ENCODE results near the gene TMEM60. TPM values are rescaled to one million over a fixed set of nuclear protein-coding genes. Genes with fewer than 3 reads are reported as not detected.

TMEM60 gene
- total RNA-seq, 2 experiments from 2014 or later, result 1.2 to 2.4 TPM

DNA sequence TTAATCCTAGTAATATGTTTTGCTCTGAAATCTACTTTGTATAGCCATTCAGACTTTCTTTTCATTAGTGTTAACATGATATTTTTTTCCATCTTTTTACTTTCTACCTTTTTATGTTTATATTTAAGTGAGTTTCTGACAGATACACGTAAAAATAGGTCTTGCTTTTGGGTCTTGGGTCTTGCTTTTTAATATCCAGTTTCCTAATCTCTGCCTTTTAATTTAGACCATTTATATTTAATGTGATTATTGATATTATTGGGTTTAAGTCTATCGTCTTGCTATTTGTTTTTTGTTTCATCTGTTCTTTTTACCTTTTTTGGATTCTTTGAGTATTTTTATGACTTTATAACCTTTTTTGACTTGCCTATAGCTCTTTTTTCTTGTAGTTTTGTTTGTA, 8.2 kb upstream of the TMEM60 start:
- Mint-ChIP-seq H3K36me3 (ENCODE audit: low read depth) (peaks cover 43% of the 10 kb centered on the region), H3K9me3 (no peaks in the 10 kb centered on the region), H3K4me3 (no peak overlapping the region), H3K27me3 (no peaks in the 10 kb centered on the region), H3K27ac (no peak overlapping the region), H3K4me1 (ENCODE audit: low read depth) (peaks cover 68% of the 10 kb centered on the region)
- ChIA-PET POLR2A (no interaction called here), CTCF (no interaction called here)
- H3K27ac ChIP-seq (ENCODE audit: low read depth in 1 of 2, low read length in 2 of 2), result no peak overlapping the region
- H3K4me1 ChIP-seq (ENCODE audit: insufficient read depth, low read length), result peaks cover 13% of the 10 kb centered on the region
- H3K4me3 ChIP-seq (ENCODE audit: low read length), result no peak overlapping the region
- DNase-seq, result no peak
- H3K36me3 ChIP-seq (ENCODE audit: insufficient read depth, low read length), result no peaks in the 10 kb centered on the region
- peaks cover 0 to 18% of the 10 kb centered on the region in 2 experiments for H3K9me3 ChIP-seq (ENCODE audit: control insufficient read depth in 1 of 2, insufficient read depth in 1 of 2, low read length in 2 of 2)
- no peaks in the 10 kb centered on the region for H3K27me3 ChIP-seq (ENCODE audit: control insufficient read depth in 1 of 2, insufficient read depth in 2 of 2, low read length in 2 of 2)
- no peak for TF ChIP-seq CTCF (IDR thresholded peaks at IDR 0.05)
- ATAC-seq (ENCODE audit: poor library complexity), result no peak
- intact Hi-C loops (cut with DNase I, micrococcal nuclease), result no loop called here

- CTCF ChIA-PET, result interaction anchor here (0.6 to 1.5 kb wide), 3 partner anchors 33 to 61 kb away, joined by 3 to 4 read pairs (median 3); no protein-coding TSS in a partner anchor
- Histone ChIP-seq H3K9me3 (ENCODE audit: control insufficient read depth in 1 of 2, insufficient read depth in 1 of 2, low read length in 2 of 2) (peaks cover 0 to 10% of the 10 kb centered on the region in 2 experiments), H3K27ac (ENCODE audit: low read depth in 1 of 2, low read length in 2 of 2) (peak overlapping the region; percentile 10 to 22), H3K4me3 (ENCODE audit: low read length) (peak overlapping the region; percentile 2), H3K27me3 (ENCODE audit: control insufficient read depth in 1 of 2, insufficient read depth in 2 of 2, low read length in 2 of 2) (no peaks in the 10 kb centered on the region), H3K4me1 (ENCODE audit: insufficient read depth, low read length) (peaks cover 22% of the 10 kb centered on the region), H3K36me3 (ENCODE audit: insufficient read depth, low read length) (no peaks in the 10 kb centered on the region)
- intact Hi-C loops (cut with DNase I, micrococcal nuclease), result loop anchor here in 1 of 2 experiments (5.0 kb wide), 1 partner anchor 35 kb away; no protein-coding TSS in a partner anchor
- Mint-ChIP-seq H3K4me1 (ENCODE audit: low read depth) (peaks cover 89% of the 10 kb centered on the region), H3K9me3 (no peaks in the 10 kb centered on the region), H3K36me3 (ENCODE audit: low read depth) (peaks cover 44% of the 10 kb centered on the region), H3K27me3 (no peaks in the 10 kb centered on the region), H3K4me3 (peak overlapping the region; percentile 77), H3K27ac (peak overlapping the region; percentile 83)
- TF ChIP-seq CTCF (IDR thresholded peaks at IDR 0.05), result no peak
- DNase-seq (peak in 4 of 14 experiments; percentile 26 to 77 (median 34)), ATAC-seq (ENCODE audit: poor library complexity) (no peak)
- POLR2A ChIA-PET, result interaction anchor here (0.7 to 2.3 kb wide), 8 partner anchors 22 to 439 kb away, joined by 3 to 9 read pairs (median 4); partner anchors contain the start of gene RSBN1L
Measured at GRCh38 chr7:77802557-77803405, 4.5 kb upstream of the TMEM60 start.

- intact Hi-C loops (cut with DNase I, micrococcal nuclease), result loop anchor here in 1 of 2 experiments (5.0 kb wide), 1 partner anchor 37 kb away; no protein-coding TSS in a partner anchor
- peak overlapping the region; percentile 81 for H3K4me3 ChIP-seq (ENCODE audit: low read length)
- Mint-ChIP-seq H3K4me3 (peak overlapping the region; percentile 95), H3K4me1 (ENCODE audit: low read depth) (peaks cover 92% of the 10 kb centered on the region), H3K9me3 (no peaks in the 10 kb centered on the region), H3K27ac (peak overlapping the region; percentile 87), H3K36me3 (ENCODE audit: low read depth) (peaks cover 28% of the 10 kb centered on the region), H3K27me3 (no peaks in the 10 kb centered on the region)
- ATAC-seq (ENCODE audit: poor library complexity), result no peak
- no peak for TF ChIP-seq CTCF (IDR thresholded peaks at IDR 0.05)
- H3K27me3 ChIP-seq (ENCODE audit: control insufficient read depth in 1 of 2, insufficient read depth in 2 of 2, low read length in 2 of 2), result no peaks in the 10 kb centered on the region
- ChIA-PET CTCF (interaction anchor here (1.5 kb wide), 1 partner anchor 41 kb away, joined by 4 read pairs; no protein-coding TSS in a partner anchor), POLR2A (no interaction called here)
- no peak for DNase-seq
- peaks cover 25% of the 10 kb centered on the region for H3K4me1 ChIP-seq (ENCODE audit: insufficient read depth, low read length)
- no peaks in the 10 kb centered on the region for H3K36me3 ChIP-seq (ENCODE audit: insufficient read depth, low read length)
- H3K27ac ChIP-seq (ENCODE audit: low read depth in 1 of 2, low read length in 2 of 2), result no peak overlapping the region
- no peaks in the 10 kb centered on the region for H3K9me3 ChIP-seq (ENCODE audit: control insufficient read depth in 1 of 2, insufficient read depth in 1 of 2, low read length in 2 of 2)
Measured at GRCh38 chr7:77800730-77801129, 2.5 kb upstream of the TMEM60 start.
